OCI-LY7 (cell line): ENCODE data around the gene CYP3A7. TPM values are rescaled to one million over a fixed set of nuclear protein-coding genes. Genes with fewer than 3 reads are reported as not detected.
"Not testable (repeated sequence)": the region's sequence is repeated elsewhere in the genome, so short reads cannot be mapped to it uniquely, and the experiment has no call there.

Source experiments
- BruUV-seq: library from RNA; stranded (reverse); fragments of 400-500 nt; replicated peaks from 2 replicates; lab custom pipeline; 2021; lab: Mats Ljungman, UMichigan
- CTCF ChIA-PET: fragments of 300-600 bp; sonication (Branson Sonifier 250); formaldehyde crosslinking; loops from one replicate; lab custom pipeline; 2022; ENCODE audit warnings: antibody characterized with exemption; ENCODE audit not compliant: unreplicated experiment; lab: Charles Lee
- POLR2A ChIA-PET: fragments of 300-600 bp; sonication (Branson Sonifier 250); formaldehyde crosslinking; loops from one replicate; lab custom pipeline; 2022; ENCODE audit warnings: antibody characterized with exemption; lab: Charles Lee
- DNase-seq: peaks from one replicate; pipeline ENCODE4 v3.0.0-alpha.2; 2015; ENCODE audit warnings: low spot score
- H2AFZ ChIP-seq: fragments of 200-600 bp; sonication (generic), shearing (Covaris generic); 2 replicates; pipeline ENCODE4 v1.6.1; 2014; ENCODE audit warnings: mild to moderate bottlenecking, antibody characterized with exemption, low read length, moderate library complexity
- H3K27ac ChIP-seq: fragments of 200-600 bp; sonication (generic); 2 replicates; pipeline ENCODE4 v1.5.1; 2014; ENCODE audit warnings: mixed run types, low read depth, mild to moderate bottlenecking, moderate library complexity, low read length, inconsistent platforms; ENCODE audit not compliant: poor library complexity, severe bottlenecking
- H3K36me3 ChIP-seq: fragments of 200-600 bp; sonication (generic); 2 replicates; pipeline ENCODE4 v1.6.1; 2014; ENCODE audit warnings: mild to moderate bottlenecking, antibody characterized with exemption, low read length, moderate library complexity, mixed read lengths; ENCODE audit not compliant: insufficient read depth
- H3K4me1 ChIP-seq: fragments of 200-600 bp; sonication (generic); 2 replicates; pipeline ENCODE4 v1.5.1; 2014; ENCODE audit warnings: mild to moderate bottlenecking, low read length; ENCODE audit not compliant: insufficient read depth, poor library complexity, severe bottlenecking
- H3K4me2 ChIP-seq: fragments of 200-600 bp; sonication (generic); 2 replicates; pipeline ENCODE4 v1.6.1; 2014; ENCODE audit warnings: mild to moderate bottlenecking, low read length
- H3K4me3 ChIP-seq: fragments of 200-600 bp; sonication (generic); 2 replicates; pipeline ENCODE4 v1.5.1; 2014; ENCODE audit warnings: mild to moderate bottlenecking, low read depth, low read length; ENCODE audit not compliant: poor library complexity, severe bottlenecking
- H3K79me2 ChIP-seq: fragments of 200-600 bp; sonication (generic); 2 replicates; pipeline ENCODE4 v1.6.1; 2016; ENCODE audit warnings: low read depth, mild to moderate bottlenecking, low read length, moderate library complexity, mixed read lengths; ENCODE audit not compliant: insufficient read depth
- H3K9me2 ChIP-seq: fragments of 200-600 bp; sonication (generic); 2 replicates; pipeline ENCODE4 v1.6.1; 2016; ENCODE audit warnings: mild to moderate bottlenecking, low read length, mixed read lengths; ENCODE audit not compliant: insufficient read depth
- H3K9me3 ChIP-seq: fragments of 200-600 bp; sonication (generic); 2 replicates; pipeline ENCODE4 v1.6.1; 2014; ENCODE audit warnings: mild to moderate bottlenecking, mixed run types, low read length, mixed read lengths
- H4K20me1 ChIP-seq: fragments of 200-600 bp; sonication (generic); 2 replicates; pipeline ENCODE4 v1.6.1; 2014; ENCODE audit warnings: mild to moderate bottlenecking, antibody characterized with exemption, low read length, moderate library complexity, mixed read lengths; ENCODE audit not compliant: insufficient read depth
- CTCF ChIP-seq: fragments of 200-600 bp; sonication (generic); conservative IDR thresholded peaks from 2 replicates; pipeline ENCODE4 v1.5.1; 2014; ENCODE audit warnings: mild to moderate bottlenecking, antibody characterized with exemption, low read length, moderate library complexity, mixed read lengths
- EZH2phosphoT487 ChIP-seq: fragments of 200-600 bp; sonication (generic); IDR thresholded peaks from 2 replicates; pipeline ENCODE4 v1.6.1; 2018; ENCODE audit warnings: low read depth, borderline replicate concordance, mild to moderate bottlenecking, mixed run types, antibody characterized with exemption, low read length, moderate library complexity, mixed read lengths
- intact Hi-C: fragments of 100-400 bp; cut with micrococcal nuclease; formaldehyde crosslinking; loops from one replicate; pipeline ENCODE4 v1.10.0; 2022; ENCODE audit not compliant: unreplicated experiment
- total RNA-seq, 2 experiments: library from RNA; depleted of rRNA in 1 of 2; stranded (reverse); fragments of >200 nt in 1 of 2; shearing (Covaris generic) in 1 of 2; gene quantifications; 2 replicates each; pipeline ENCODE4 v1.2.3, GENCODE V29; 2014 to 2022

CYP3A7 gene
- total RNA-seq, 2 experiments from 2014 or later, result not detected

GRCh38 chr7:99730238-99730810 is 4.7 kb downstream of the CYP3A7 start:
- Histone ChIP-seq H4K20me1 (no peaks in the 10 kb centered on the region), H2AFZ (no peak overlapping the region), H3K4me3 (no peak overlapping the region), H3K79me2 (no peaks in the 10 kb centered on the region), H3K9me3 (no peaks in the 10 kb centered on the region), H3K9me2 (no peaks in the 10 kb centered on the region), H3K27ac (no peak overlapping the region), H3K4me1 (no peaks in the 10 kb centered on the region), H3K4me2 (no peak overlapping the region), H3K36me3 (no peaks in the 10 kb centered on the region)
- POLR2A ChIA-PET, result no interaction called here
- no TSS peak for BruUV-seq
- TF ChIP-seq CTCF (no peak), EZH2phosphoT487 (no peak)
- no peak for DNase-seq
- intact Hi-C loops, result no loop called here
- CTCF ChIA-PET, result no interaction called here

- DNase-seq, result no peak
- Histone ChIP-seq H3K4me3 (no peak overlapping the region), H3K4me1 (no peaks in the 10 kb centered on the region), H3K27ac (no peak overlapping the region), H2AFZ (no peak overlapping the region), H3K4me2 (no peak overlapping the region), H4K20me1 (no peaks in the 10 kb centered on the region), H3K36me3 (no peaks in the 10 kb centered on the region), H3K9me2 (no peaks in the 10 kb centered on the region), H3K79me2 (no peaks in the 10 kb centered on the region), H3K9me3 (no peaks in the 10 kb centered on the region)
- POLR2A ChIA-PET, result no interaction called here
- BruUV-seq, result no TSS peak
- CTCF ChIA-PET, result no interaction called here
- intact Hi-C loops, result no loop called here
- no peak for TF ChIP-seq CTCF
- no peak for TF ChIP-seq EZH2phosphoT487
Observed at GRCh38 chr7:99729486-99730237, 5.3 kb downstream of the CYP3A7 start.

GRCh38 chr7:99728615-99729014 is 6.4 kb downstream of the CYP3A7 start:
- Histone ChIP-seq H3K27ac (no peak overlapping the region), H2AFZ (no peak overlapping the region), H3K9me2 (no peaks in the 10 kb centered on the region), H3K36me3 (no peaks in the 10 kb centered on the region), H3K4me2 (no peak overlapping the region), H3K4me1 (no peaks in the 10 kb centered on the region), H3K79me2 (no peaks in the 10 kb centered on the region), H4K20me1 (no peaks in the 10 kb centered on the region), H3K9me3 (no peaks in the 10 kb centered on the region), H3K4me3 (no peak overlapping the region)
- no peak for DNase-seq
- ChIA-PET POLR2A (no interaction called here), CTCF (no interaction called here)
- intact Hi-C loops, result no loop called here
- BruUV-seq, result no TSS peak
- no peak for TF ChIP-seq CTCF
- no peak for TF ChIP-seq EZH2phosphoT487

- H3K36me3 ChIP-seq, BruUV-seq, H3K9me3 ChIP-seq, H3K4me1 ChIP-seq, intact Hi-C loops, H3K27ac ChIP-seq, H4K20me1 ChIP-seq, H3K4me2 ChIP-seq, H3K9me2 ChIP-seq, DNase-seq, H3K79me2 ChIP-seq, CTCF ChIA-PET, H2AFZ ChIP-seq, H3K4me3 ChIP-seq, POLR2A ChIA-PET: not testable (repeated sequence)
Observed at GRCh38 chr7:99723201-99723600, 11.8 kb downstream of the CYP3A7 start.
